Adrenal gland (tissue), 12 donors: Measurements from ENCODE around the gene ITPR1. TPM values are rescaled to one million over a fixed set of nuclear protein-coding genes. Genes with fewer than 3 reads are reported as not detected.

Source experiments
- DNase-seq, 7 donors: peaks; one replicate each; pipeline ENCODE4 v3.0.0-alpha.2; 2019 to 2020
- H3K27ac ChIP-seq, 5 donors: fragments of 200-600 bp; sonication (generic) in 4 of 5; 1 replicate in 3 of 5; 2 replicates in 2 of 5; pipeline versions ENCODE4 v1.5.1 to v1.8.0; 2016 to 2020; ENCODE audit warnings: mild to moderate bottlenecking in 1 of 5
- H3K27me3 ChIP-seq: fragments of 200-600 bp; 2 replicates; pipeline ENCODE4 v1.8.0; 2021
- H3K36me3 ChIP-seq, 2 donors: fragments of 200-600 bp; replicated peaks in 1 of 2; 1 replicate in 1 of 2; 2 replicates in 1 of 2; pipeline versions ENCODE4 v1.5.1 to v1.8.0; 2018 to 2022
- H3K4me1 ChIP-seq, 2 donors: fragments of 200-600 bp; replicated peaks in 1 of 2; 1 replicate in 1 of 2; 2 replicates in 1 of 2; pipeline versions ENCODE4 v1.5.1 to v1.8.0; 2018 to 2021
- H3K4me3 ChIP-seq, 4 donors: fragments of 200-600 bp; sonication (generic) in 3 of 4; one replicate each; pipeline ENCODE4 v1.5.1; 2016 to 2018
- H3K9me3 ChIP-seq, 3 donors: fragments of 200-600 bp; sonication (generic) in 1 of 3; replicated peaks in 1 of 3; 1 replicate in 2 of 3; 2 replicates in 1 of 3; pipeline versions ENCODE4 v1.5.1 to v1.8.0; 2016 to 2021
- CTCF ChIP-seq, 6 experiments: fragments of 450-650 bp in 4 of 6; fragments of 200-600 bp in 2 of 6; sonication (generic) in 1 of 6; IDR thresholded peaks; 1 replicate in 5 of 6; 2 replicates in 1 of 6; pipeline versions ENCODE4 v1.5.1 to v1.8.0; 2016 to 2021; ENCODE audit warnings: antibody characterized with exemption in 6 of 6, mild to moderate bottlenecking in 2 of 6, moderate library complexity in 1 of 6
- POLR2A ChIP-seq, 2 donors: fragments of 450-650 bp; IDR thresholded peaks; one replicate each; pipeline ENCODE4 v1.6.1; 2017; ENCODE audit warnings: antibody characterized with exemption in 2 of 2, mild to moderate bottlenecking in 2 of 2, moderate library complexity in 1 of 2
- WGBS, 4 donors: extraction: QIAGEN DNeasy Blood & Tissue Kit in 2 of 4; methylation state at CpG; one replicate each; pipeline versions ENCODE4 v1.1.5 to v1.1.7; 2013 to 2017; 5-methylcytosine and 5-hydroxymethylcytosine counted together
- intact Hi-C, 2 donors: fragments of 100-400 bp; cut with DNase I; formaldehyde crosslinking; loops; one replicate each; pipeline versions ENCODE4 v1.14.1 to v1.15.0; 2022 to 2023
- polyA plus RNA-seq, 3 donors: library from polyadenylated mRNA; stranded (reverse); fragments of 200-250 nt in 2 of 3; fragments of 350-450 nt in 1 of 3; fragmentation: Illumina TruSeq in 1 of 3; extraction: RNeasy Lipid Tissue Mini Kit (QIAGEN cat#74804) in 1 of 3; gene quantifications; one replicate each; pipeline ENCODE4 v1.2.3, GENCODE V29; 2013 to 2014
- total RNA-seq, 9 donors: library from RNA; depleted of rRNA in 4 of 9; stranded (reverse); fragments of >200 nt in 4 of 9; fragments of 120-200 nt in 1 of 9; fragmentation: NEBNext Ultra II Directional in 1 of 9; extraction: Animal tissue kit (Norgen Biotek cat#: 25700) in 1 of 9; gene quantifications; one replicate each; pipeline versions ENCODE4 v1.1.0 to v1.2.4, GENCODE V29; 2013 to 2023
- donor health status: healthy with polysubstance abuse.
- donor health status: Bipolar disorder and iron deficiency.
- donor health status: DM: yes; HTN: yes; CAD: no.
- donor health status: DM: no; HTN: no; CAD: no.
- donor health status: DM: no; HTN: no; CAD: no.
- donor health status: DM: yes; HTN: yes; CAD: no.

The ITPR1 gene
- total and polyA plus RNA-seq, 12 donors: 21.6 to 198 (median 76.6) TPM

DNA sequence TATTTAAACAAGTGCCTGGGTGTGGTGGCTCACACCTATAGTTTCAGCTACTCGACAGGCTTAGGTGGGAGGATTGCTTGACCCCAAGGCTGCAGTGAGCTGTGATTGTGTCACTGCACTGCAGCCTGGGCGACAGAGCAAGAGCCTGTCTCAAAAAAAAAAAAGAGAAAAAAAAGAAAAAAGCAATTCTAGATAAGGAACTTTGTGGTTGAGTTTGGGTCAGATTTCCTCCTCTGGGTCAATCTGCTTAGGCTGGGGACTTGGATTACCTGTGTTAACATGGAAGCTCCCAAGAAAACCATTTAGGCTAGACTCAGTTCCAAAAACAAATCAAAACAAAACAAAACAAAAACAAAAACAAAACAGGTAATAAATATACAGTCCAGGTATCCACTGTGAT, 50.0 kb downstream of the ITPR1 start:
- TF ChIP-seq POLR2A (IDR thresholded peaks at IDR 0.05) (no peak), CTCF (IDR thresholded peaks at IDR 0.05) (no peak)
- Histone ChIP-seq H3K4me3 (no peak overlapping the region), H3K27ac (no peak overlapping the region), H3K9me3 (no peaks in the 10 kb centered on the region), H3K36me3 (no peaks in the 10 kb centered on the region), H3K4me1 (peaks cover 12 to 24% of the 10 kb centered on the region in 2 donors), H3K27me3 (no peaks in the 10 kb centered on the region)
- intact Hi-C loops: no loop called here
- 25 to 41% (median 36%) methylated on average over 2 of the region's 2 CpGs for WGBS, 4 donors
- peak in 1 of 7 donors; percentile 24 for DNase-seq

DNA sequence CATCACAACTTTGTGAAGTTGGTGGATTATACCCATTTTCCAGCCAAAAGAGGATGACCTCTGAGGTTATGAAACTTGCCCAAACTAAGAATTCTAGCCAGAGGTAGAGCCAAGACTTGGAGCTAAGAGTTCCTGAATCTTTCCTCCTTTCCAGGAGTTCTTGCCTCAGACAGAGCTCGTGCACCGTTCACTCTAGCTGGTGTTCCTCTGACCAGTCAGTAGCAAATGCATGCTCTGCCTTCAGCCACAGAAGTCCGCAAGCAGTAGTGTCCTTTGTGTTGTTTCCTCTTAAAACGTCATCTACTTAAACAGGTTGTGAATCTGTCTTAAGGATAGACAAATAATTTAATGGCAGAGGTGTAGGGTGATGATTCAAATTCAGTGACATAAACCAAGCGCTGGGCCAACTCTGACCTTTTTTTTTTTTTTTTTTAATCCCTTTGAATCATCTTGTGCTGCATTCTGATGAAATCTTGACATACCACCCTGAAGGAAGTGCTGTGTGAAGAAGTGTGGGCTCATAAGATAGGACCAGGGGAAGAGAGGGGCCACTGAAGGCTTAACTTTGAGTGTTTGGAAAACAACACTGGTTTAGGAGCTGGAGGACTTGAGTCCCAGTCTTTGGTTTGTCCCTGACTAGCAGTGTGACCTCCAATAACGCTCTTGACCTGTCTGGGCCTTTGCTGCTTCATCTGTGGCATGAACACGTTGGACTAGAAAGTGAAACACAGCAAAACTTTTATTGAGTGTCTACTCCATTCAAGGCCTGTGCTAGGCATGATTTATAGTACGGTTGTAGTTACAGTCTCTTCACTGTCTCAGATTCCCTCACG, 53.4 kb downstream of the ITPR1 start:
- intact Hi-C loops: no loop called here
- peaks cover 18 to 50% of the 10 kb centered on the region in 2 donors for H3K4me1 ChIP-seq
- H3K27me3 ChIP-seq: no peaks in the 10 kb centered on the region
- H3K27ac ChIP-seq: peak overlapping the region; percentile 50 to 81 (median 68)
- peak in 6 of 7 donors; percentile 33 to 60 (median 40) for DNase-seq
- no peaks in the 10 kb centered on the region for H3K9me3 ChIP-seq
- H3K36me3 ChIP-seq: no peaks in the 10 kb centered on the region
- no peak overlapping the region for H3K4me3 ChIP-seq
- 47 to 50% (median 49%) methylated on average over 9 of the region's 9 CpGs for WGBS, 4 donors
- TF ChIP-seq CTCF (IDR thresholded peaks at IDR 0.05) (no peak), POLR2A (IDR thresholded peaks at IDR 0.05) (no peak)

DNA sequence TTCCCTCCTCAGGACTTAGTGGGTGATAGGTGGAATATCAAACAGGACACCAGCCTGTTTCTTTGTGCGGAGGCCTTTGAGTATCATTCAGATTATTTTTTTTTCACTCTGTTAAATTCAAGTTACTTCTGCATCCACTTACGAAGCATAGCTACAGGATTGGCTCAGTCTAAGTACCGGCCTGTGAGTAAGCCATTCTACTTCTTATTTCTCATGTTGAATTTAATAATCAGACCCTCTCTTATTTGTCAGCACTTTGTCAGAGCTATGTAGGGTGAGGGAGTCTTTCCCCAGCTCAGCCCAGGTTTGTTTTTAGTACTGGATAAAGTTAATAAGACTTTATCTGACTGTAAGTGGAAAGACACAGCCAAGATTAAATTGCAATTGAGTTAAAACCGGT, 54.7 kb downstream of the ITPR1 start:
- Histone ChIP-seq H3K9me3 (no peaks in the 10 kb centered on the region), H3K36me3 (no peaks in the 10 kb centered on the region), H3K4me1 (peaks cover 24 to 62% of the 10 kb centered on the region in 2 donors), H3K27ac (peak overlapping the region; percentile 50 to 81 (median 68)), H3K27me3 (no peaks in the 10 kb centered on the region), H3K4me3 (no peak overlapping the region)
- intact Hi-C loops: no loop called here
- 81 to 89% (median 83%) methylated on average over 4 of the region's 4 CpGs for WGBS, 4 donors
- TF ChIP-seq CTCF (IDR thresholded peaks at IDR 0.05): no peak
- no peak for TF ChIP-seq POLR2A (IDR thresholded peaks at IDR 0.05)
- no peak for DNase-seq

DNA sequence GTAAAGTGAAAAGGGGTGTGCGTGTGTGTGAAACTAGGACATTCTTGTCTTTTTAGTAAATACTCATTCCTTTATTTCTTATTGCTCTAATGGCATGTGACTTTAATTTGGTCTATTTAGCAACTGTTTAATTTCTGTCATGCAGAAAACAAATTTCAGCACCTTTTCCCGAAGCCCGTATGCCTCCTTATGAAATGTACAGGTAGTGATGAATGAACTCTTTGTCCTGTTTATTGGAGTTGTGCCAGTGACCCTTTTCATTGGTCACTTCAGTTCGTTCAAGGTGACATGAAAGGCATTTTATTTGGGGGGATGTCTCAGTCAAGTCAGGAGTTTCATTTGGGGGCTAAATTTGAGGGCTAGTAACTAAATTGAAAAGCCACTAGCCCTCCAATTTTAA, 55.2 kb downstream of the ITPR1 start:
- H3K4me1 ChIP-seq: peaks cover 24 to 59% of the 10 kb centered on the region in 2 donors
- no peaks in the 10 kb centered on the region for H3K9me3 ChIP-seq
- intact Hi-C loops: no loop called here
- TF ChIP-seq CTCF (IDR thresholded peaks at IDR 0.05) (no peak), POLR2A (IDR thresholded peaks at IDR 0.05) (no peak)
- DNase-seq: no peak
- WGBS, 4 donors: 66 to 72% (median 70%) methylated on average over 4 of the region's 4 CpGs
- peak overlapping the region in 3 of 5 donors; percentile 68 to 81 (median 71) for H3K27ac ChIP-seq
- no peak overlapping the region for H3K4me3 ChIP-seq
- H3K36me3 ChIP-seq: no peaks in the 10 kb centered on the region
- H3K27me3 ChIP-seq: no peaks in the 10 kb centered on the region
